ENCODE data around the gene SLAMF9.

Gene SLAMF9

GRCh38 chr1:159940006-159940620 is 13.9 kb downstream of the SLAMF9 start:
- no peak for TF ChIP-seq CTCF (IDR thresholded peaks at IDR 0.05)
- Histone ChIP-seq H3K4me1 (peaks cover 4% of the 10 kb centered on the region), H3K9me3 (ENCODE audit: control insufficient read depth, low read length) (no peaks in the 10 kb centered on the region), H3K4me3 (ENCODE audit: low read depth, low read length) (no peak overlapping the region), H3K9ac (no peak overlapping the region), H2AFZ (no peak overlapping the region), H3K36me3 (ENCODE audit: control insufficient read depth, insufficient read depth, low read length) (no peaks in the 10 kb centered on the region), H3K27me3 (ENCODE audit: control insufficient read depth, insufficient read depth, low read length) (no peaks in the 10 kb centered on the region), H3K4me2 (ENCODE audit: low read length) (no peak overlapping the region), H3K27ac (no peak overlapping the region), H3K79me2 (no peaks in the 10 kb centered on the region)

GRCh38 chr1:159939678-159940002 is 14.4 kb downstream of the SLAMF9 start:
- H3K79me2 ChIP-seq = no peaks in the 10 kb centered on the region
- no peak overlapping the region for H3K9ac ChIP-seq
- H2AFZ ChIP-seq = no peak overlapping the region
- no peak for TF ChIP-seq CTCF (IDR thresholded peaks at IDR 0.05)
- no peaks in the 10 kb centered on the region for H3K27me3 ChIP-seq (ENCODE audit: control insufficient read depth, insufficient read depth, low read length)
- H3K27ac ChIP-seq = no peak overlapping the region
- H3K4me3 ChIP-seq (ENCODE audit: low read depth, low read length) = no peak overlapping the region
- H3K9me3 ChIP-seq (ENCODE audit: control insufficient read depth, low read length) = no peaks in the 10 kb centered on the region
- no peak overlapping the region for H3K4me2 ChIP-seq (ENCODE audit: low read length)
- peaks cover 4% of the 10 kb centered on the region for H3K4me1 ChIP-seq
- no peaks in the 10 kb centered on the region for H3K36me3 ChIP-seq (ENCODE audit: control insufficient read depth, insufficient read depth, low read length)

GRCh38 chr1:159938905-159939677 is 14.9 kb downstream of the SLAMF9 start:
- TF ChIP-seq CTCF (IDR thresholded peaks at IDR 0.05) = no peak
- no peak overlapping the region for H3K4me2 ChIP-seq (ENCODE audit: low read length)
- no peaks in the 10 kb centered on the region for H3K79me2 ChIP-seq
- H3K36me3 ChIP-seq (ENCODE audit: control insufficient read depth, insufficient read depth, low read length) = no peaks in the 10 kb centered on the region
- H3K27ac ChIP-seq = no peak overlapping the region
- H3K9ac ChIP-seq = no peak overlapping the region
- no peak overlapping the region for H3K4me3 ChIP-seq (ENCODE audit: low read depth, low read length)
- H3K27me3 ChIP-seq (ENCODE audit: control insufficient read depth, insufficient read depth, low read length) = no peaks in the 10 kb centered on the region
- H3K4me1 ChIP-seq = peaks cover 4% of the 10 kb centered on the region
- no peak overlapping the region for H2AFZ ChIP-seq
- no peaks in the 10 kb centered on the region for H3K9me3 ChIP-seq (ENCODE audit: control insufficient read depth, low read length)

- Histone ChIP-seq H3K4me2 (ENCODE audit: low read length) (no peak overlapping the region), H3K9me3 (ENCODE audit: control insufficient read depth, low read length) (no peaks in the 10 kb centered on the region), H3K36me3 (ENCODE audit: control insufficient read depth, insufficient read depth, low read length) (no peaks in the 10 kb centered on the region), H3K9ac (no peak overlapping the region), H3K4me1 (peaks cover 4% of the 10 kb centered on the region), H3K79me2 (no peaks in the 10 kb centered on the region), H2AFZ (no peak overlapping the region), H3K27ac (no peak overlapping the region), H3K4me3 (ENCODE audit: low read depth, low read length) (no peak overlapping the region), H3K27me3 (ENCODE audit: control insufficient read depth, insufficient read depth, low read length) (no peaks in the 10 kb centered on the region)
- no peak for TF ChIP-seq CTCF (IDR thresholded peaks at IDR 0.05)
Observed at GRCh38 chr1:159938211-159938852, 15.7 kb downstream of the SLAMF9 start.
